Placental epithelial cell (primary cell): ENCODE measurements around the gene NPIPA3. TPM values are rescaled to one million over a fixed set of nuclear protein-coding genes. Genes with fewer than 3 reads are reported as not detected.

ENCODE experiments used
- total RNA-seq: library from RNA; depleted of rRNA; stranded (reverse); fragments of >200 nt; gene quantifications from 2 replicates; pipeline ENCODE4 v1.2.3, GENCODE V29; 2012

The NPIPA3 gene
- 0.79 TPM in 1 of 2 replicates, not detected in the other for total RNA-seq

DNA sequence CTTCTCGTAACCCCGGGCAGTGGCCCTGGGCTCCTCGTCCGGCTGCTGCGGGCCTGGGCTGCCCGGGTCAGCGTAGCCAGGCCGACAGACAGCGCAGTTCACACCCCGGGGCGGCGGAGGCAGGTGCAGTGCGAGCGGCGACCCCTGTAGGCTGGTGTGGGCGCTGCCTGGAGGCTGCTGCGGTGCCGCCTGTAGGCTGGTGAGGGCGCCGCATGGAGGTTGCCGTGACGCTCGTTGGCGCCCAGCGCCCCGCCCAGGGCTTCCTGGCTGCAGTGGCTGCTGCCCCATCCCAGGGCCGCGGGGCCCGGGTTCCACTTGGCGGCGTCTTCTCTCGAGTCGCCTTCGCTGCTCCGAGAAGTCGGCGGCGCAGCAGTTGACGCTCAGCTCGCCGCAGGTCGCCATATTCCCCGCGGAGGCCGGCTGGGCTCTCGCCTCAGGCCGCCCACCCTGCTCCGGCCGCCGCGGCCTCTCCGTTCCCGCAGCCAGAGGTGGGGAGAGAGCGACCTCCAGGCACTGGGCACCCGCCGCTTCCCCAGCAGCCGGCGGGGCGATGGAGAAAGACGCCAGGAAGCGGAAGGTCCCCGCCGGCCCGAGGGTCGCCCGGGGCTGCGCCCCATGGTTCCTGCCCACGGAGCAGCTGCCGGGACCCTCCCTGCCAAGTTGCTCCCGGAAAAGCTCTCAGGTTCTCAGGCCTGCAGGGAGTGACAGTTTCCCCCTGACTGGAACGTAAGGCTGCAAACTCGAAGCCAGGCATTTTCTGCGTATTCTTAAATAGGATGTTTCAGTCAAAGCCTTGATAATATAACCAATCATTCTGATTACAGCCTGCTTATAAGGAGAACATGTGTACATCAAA lies at the start of gene NPIPA3:
Gene NPIPA3 (plus strand): TSS at position 256 of the 856 bp plus-strand sequence. CDS start 5,533 bp downstream, outside the sequence.

DNA sequence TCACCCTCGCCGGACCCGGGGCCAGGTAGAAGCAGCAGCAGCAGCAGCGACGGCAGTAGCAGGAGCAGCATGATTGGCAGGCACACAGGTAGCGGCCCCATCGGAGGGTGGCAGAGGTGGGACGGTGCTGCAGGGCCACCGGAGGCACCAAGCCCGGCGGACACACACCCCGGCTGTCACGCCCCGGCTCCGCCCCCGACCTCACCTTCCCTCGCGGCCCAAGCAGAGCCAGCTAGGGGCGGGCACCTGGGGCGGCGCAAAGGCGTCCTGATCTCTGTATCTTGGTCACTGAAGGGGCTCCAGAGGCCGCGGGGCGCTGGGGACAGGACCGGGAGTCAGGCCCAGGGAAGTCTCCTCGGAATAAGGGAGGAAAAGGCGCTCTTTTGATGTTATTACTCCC lies 9.1 kb upstream of the NPIPA3 start, which contains the start of gene PLA2G10:
Gene PLA2G10 (minus strand): TSS at position 180 of the 400 bp plus-strand sequence. CDS start 79 bp downstream, at position 101.

DNA sequence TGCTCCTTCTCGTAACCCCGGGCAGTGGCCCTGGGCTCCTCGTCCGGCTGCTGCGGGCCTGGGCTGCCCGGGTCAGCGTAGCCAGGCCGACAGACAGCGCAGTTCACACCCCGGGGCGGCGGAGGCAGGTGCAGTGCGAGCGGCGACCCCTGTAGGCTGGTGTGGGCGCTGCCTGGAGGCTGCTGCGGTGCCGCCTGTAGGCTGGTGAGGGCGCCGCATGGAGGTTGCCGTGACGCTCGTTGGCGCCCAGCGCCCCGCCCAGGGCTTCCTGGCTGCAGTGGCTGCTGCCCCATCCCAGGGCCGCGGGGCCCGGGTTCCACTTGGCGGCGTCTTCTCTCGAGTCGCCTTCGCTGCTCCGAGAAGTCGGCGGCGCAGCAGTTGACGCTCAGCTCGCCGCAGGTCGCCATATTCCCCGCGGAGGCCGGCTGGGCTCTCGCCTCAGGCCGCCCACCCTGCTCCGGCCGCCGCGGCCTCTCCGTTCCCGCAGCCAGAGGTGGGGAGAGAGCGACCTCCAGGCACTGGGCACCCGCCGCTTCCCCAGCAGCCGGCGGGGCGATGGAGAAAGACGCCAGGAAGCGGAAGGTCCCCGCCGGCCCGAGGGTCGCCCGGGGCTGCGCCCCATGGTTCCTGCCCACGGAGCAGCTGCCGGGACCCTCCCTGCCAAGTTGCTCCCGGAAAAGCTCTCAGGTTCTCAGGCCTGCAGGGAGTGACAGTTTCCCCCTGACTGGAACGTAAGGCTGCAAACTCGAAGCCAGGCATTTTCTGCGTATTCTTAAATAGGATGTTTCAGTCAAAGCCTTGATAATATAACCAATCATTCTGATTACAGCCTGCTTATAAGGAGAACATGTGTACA lies 39.3 kb downstream of the NPIPA3 start, which contains the start of gene NPIPA2:
Gene NPIPA2 (plus strand): TSS at position 261 of the 856 bp plus-strand sequence. CDS start 5,533 bp downstream, outside the sequence.

Other genes starting within 250 kb of the NPIPA3 start
- gene PARN, start 73.2 kb upstream of the NPIPA3 start, total RNA-seq, result 21.6 and 27.1 TPM in 2 replicates
- 94.2 and 115 TPM in 2 replicates for gene BFAR, start 70.5 kb upstream of the NPIPA3 start, total RNA-seq
- 0.43 TPM in 1 of 2 replicates, not detected in the other for gene PLA2G10, start 9.1 kb upstream of the NPIPA3 start, total RNA-seq
- gene NPIPA2, start 39.1 kb downstream of the NPIPA3 start, total RNA-seq, result 0.79 TPM in 1 of 2 replicates, not detected in the other
- 35.7 and 80.8 TPM in 2 replicates for gene NOMO1, start 130.3 kb downstream of the NPIPA3 start, total RNA-seq
- 19.4 and 43.2 TPM in 2 replicates for gene NPIPA1, start 234.0 kb downstream of the NPIPA3 start, total RNA-seq